ENCODE measurements around the gene HS1BP3.
A peak's percentile ranks its signal among the peaks of the same experiment; 100 is the strongest.

HS1BP3 gene

DNA sequence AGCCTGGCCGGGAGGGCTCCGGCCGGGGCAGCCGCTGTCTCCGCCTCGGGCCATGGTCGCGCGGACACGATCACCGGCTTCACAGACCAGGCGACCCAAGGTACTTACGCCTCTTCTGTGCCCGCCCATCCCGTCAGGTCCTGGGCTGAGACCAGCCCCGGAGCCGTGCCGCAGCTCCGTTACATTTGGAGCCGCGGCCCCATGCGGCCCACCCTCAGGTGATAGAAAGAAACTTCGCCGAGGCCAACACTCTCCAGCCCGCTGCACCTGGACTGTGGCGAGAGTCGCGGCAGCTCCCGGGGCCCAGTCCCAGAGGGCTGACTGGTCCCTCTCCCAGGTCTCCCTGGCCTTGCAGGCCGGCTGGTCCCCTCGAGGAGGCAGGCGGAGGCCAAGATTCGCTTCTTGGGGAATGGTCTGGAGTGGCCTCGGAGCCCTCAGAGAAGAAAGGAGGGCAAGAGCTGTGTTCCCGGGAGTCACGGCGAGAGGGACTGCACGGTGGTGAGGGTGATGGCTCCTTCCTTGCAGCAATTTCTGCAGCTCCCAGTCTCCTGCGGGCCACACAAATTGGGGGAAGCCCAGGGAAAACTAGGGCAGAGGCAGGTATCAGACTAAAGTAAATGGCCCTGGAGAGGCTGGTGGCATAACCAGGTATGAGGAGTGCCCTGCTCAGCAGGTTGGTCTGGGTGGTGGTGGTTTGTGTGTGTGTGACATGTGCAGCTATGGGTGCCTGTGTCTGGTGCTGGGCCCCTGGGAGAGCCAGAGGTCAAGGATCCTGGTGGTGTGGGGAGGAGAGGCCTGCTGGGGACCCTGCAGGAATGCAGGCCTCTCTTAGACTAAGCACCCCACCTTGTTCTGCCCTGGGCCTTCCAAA is 16.9 kb upstream of the HS1BP3 start:
- Histone ChIP-seq H3K27me3 (ENCODE audit: control insufficient read depth, low read length) (peaks cover 70% of the 10 kb centered on the region), H3K79me2 (ENCODE audit: control insufficient read depth, low read length) (no peaks in the 10 kb centered on the region), H3K27ac (ENCODE audit: low read depth, low read length) (no peak overlapping the region), H3K4me3 (ENCODE audit: low read length) (0 out of 2 replicates have a peak overlapping the region, but pooled peaks have one; percentile 30), H3K9me3 (ENCODE audit: control insufficient read depth, insufficient read depth, low read length) (no peaks in the 10 kb centered on the region), H4K20me1 (ENCODE audit: control insufficient read depth, insufficient read depth, low read depth, low read length) (no peaks in the 10 kb centered on the region), H3K4me2 (ENCODE audit: low read length) (peak overlapping the region; percentile 40; the same call in 1 of the 2 replicates), H3F3A (ENCODE audit: control insufficient read depth, insufficient read depth) (no peaks in the 10 kb centered on the region), H3K36me3 (ENCODE audit: control insufficient read depth, low read length) (no peaks in the 10 kb centered on the region), H3K4me1 (ENCODE audit: control insufficient read depth, low read length) (peaks cover 29% of the 10 kb centered on the region), H3K9me2 (replicated peaks; ENCODE audit: control insufficient read depth, low read length) (no peaks in the 10 kb centered on the region)
- TF ChIP-seq, protein P1, sequence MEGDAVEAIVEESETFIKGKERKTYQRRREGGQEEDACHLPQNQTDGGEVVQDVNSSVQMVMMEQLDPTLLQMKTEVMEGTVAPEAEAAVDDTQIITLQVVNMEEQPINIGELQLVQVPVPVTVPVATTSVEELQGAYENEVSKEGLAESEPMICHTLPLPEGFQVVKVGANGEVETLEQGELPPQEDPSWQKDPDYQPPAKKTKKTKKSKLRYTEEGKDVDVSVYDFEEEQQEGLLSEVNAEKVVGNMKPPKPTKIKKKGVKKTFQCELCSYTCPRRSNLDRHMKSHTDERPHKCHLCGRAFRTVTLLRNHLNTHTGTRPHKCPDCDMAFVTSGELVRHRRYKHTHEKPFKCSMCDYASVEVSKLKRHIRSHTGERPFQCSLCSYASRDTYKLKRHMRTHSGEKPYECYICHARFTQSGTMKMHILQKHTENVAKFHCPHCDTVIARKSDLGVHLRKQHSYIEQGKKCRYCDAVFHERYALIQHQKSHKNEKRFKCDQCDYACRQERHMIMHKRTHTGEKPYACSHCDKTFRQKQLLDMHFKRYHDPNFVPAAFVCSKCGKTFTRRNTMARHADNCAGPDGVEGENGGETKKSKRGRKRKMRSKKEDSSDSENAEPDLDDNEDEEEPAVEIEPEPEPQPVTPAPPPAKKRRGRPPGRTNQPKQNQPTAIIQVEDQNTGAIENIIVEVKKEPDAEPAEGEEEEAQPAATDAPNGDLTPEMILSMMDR (IDR thresholded peaks at IDR 0.05; ENCODE audit: low read depth, low read length, poor library complexity, severe bottlenecking) = no peak
- no peak for TF ChIP-seq EZH2phosphoT487 (IDR thresholded peaks at IDR 0.05; ENCODE audit: borderline replicate concordance, low read length)

DNA sequence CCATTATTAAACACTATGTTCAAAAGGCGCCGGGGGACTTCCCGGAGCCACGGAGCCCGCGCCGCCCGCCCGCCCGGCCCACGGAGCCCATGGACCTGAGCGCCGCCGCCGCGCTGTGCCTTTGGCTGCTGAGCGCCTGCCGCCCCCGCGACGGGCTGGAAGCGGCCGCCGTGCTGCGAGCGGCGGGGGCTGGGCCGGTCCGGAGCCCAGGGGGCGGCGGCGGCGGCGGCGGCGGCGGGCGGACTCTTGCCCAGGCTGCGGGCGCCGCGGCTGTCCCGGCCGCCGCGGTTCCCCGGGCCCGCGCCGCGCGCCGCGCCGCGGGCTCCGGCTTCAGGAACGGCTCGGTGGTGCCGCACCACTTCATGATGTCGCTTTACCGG is 16.2 kb upstream of the HS1BP3 start:
- Histone ChIP-seq H3K9me2 (replicated peaks; ENCODE audit: control insufficient read depth, low read length) (no peaks in the 10 kb centered on the region), H3K27me3 (ENCODE audit: control insufficient read depth, low read length) (peaks cover 76% of the 10 kb centered on the region), H3K4me2 (ENCODE audit: low read length) (peak overlapping the region; percentile 40; the same call in 1 of the 2 replicates), H3K79me2 (ENCODE audit: control insufficient read depth, low read length) (no peaks in the 10 kb centered on the region), H3F3A (ENCODE audit: control insufficient read depth, insufficient read depth) (no peaks in the 10 kb centered on the region), H3K4me3 (ENCODE audit: low read length) (peak overlapping the region; percentile 30; the same call in 1 of the 2 replicates), H4K20me1 (ENCODE audit: control insufficient read depth, insufficient read depth, low read depth, low read length) (no peaks in the 10 kb centered on the region), H3K9me3 (ENCODE audit: control insufficient read depth, insufficient read depth, low read length) (no peaks in the 10 kb centered on the region), H3K36me3 (ENCODE audit: control insufficient read depth, low read length) (no peaks in the 10 kb centered on the region), H3K27ac (ENCODE audit: low read depth, low read length) (no peak overlapping the region), H3K4me1 (ENCODE audit: control insufficient read depth, low read length) (peaks cover 23% of the 10 kb centered on the region)
- no peak for TF ChIP-seq EZH2phosphoT487 (IDR thresholded peaks at IDR 0.05; ENCODE audit: borderline replicate concordance, low read length)
- TF ChIP-seq, protein P1 (IDR thresholded peaks at IDR 0.05; ENCODE audit: low read depth, low read length, poor library complexity, severe bottlenecking) = no peak

DNA sequence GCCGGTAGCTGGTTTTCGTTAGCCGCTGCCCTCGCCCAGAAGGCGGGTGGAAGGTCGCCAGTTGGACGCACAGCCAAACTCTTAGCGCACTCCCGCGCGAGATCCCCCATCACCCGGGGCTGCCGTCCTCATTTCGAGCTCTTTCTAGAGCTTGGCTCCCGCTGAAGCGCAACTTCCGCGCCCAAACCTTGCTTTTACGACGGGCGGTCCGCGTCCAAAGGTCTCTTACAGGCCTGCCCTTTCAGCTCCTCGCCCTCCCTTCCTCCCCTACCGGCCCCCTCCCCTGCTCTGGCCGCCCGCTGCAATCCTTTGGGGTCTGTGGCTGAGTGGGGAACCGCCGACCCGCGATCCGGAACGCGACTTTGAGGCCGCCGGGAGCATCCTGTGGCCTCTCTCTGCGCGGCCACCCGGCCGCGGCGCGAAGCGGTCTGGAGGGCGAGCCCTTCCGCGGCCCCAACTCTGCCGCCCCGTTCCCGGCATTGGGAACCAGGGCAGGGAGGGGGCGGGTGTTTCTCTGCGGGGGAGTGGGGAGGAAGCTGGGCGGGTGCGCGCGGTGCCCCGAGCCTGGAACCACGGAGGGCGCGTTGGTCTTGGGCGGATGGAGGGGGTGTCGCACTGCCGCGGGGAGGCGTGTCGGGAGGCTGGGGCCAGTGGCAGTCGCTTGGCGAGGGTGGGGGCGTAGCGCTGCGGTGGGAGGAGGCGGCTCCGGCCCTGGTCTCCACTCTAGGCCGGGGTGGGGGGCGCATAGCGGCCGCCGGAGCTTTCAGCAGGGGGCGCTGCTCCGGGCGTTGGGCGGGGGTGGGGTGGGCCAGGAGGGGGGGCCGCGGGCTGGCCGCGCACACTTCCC is 15.6 kb upstream of the HS1BP3 start, which contains the start of gene GDF7:
Gene GDF7, plus strand, starts transcription at position 841 of the 847 bp plus-strand sequence. CDS start 96 bp downstream, outside the sequence.
- H3K36me3 ChIP-seq (ENCODE audit: control insufficient read depth, low read length) = no peaks in the 10 kb centered on the region
- H3K4me2 ChIP-seq (ENCODE audit: low read length) = peak within 1 kb of the TSS; percentile 74
- H3K4me3 ChIP-seq (ENCODE audit: low read length) = peak within 1 kb of the TSS; percentile 65

More for the DNA sequence above, 15.6 kb upstream of the HS1BP3 start, which contains the start of gene GDF7:
- TF ChIP-seq EZH2phosphoT487 (IDR thresholded peaks at IDR 0.05; ENCODE audit: borderline replicate concordance, low read length) = peak; percentile 87
- TF ChIP-seq, protein P1 (IDR thresholded peaks at IDR 0.05; ENCODE audit: low read depth, low read length, poor library complexity, severe bottlenecking) = peak; percentile 37
- H4K20me1 ChIP-seq (ENCODE audit: control insufficient read depth, insufficient read depth, low read depth, low read length) = no peaks in the 10 kb centered on the region
- H3K79me2 ChIP-seq (ENCODE audit: control insufficient read depth, low read length) = no peaks in the 10 kb centered on the region
- no peaks in the 10 kb centered on the region for H3K9me3 ChIP-seq (ENCODE audit: control insufficient read depth, insufficient read depth, low read length)
- H3K27me3 ChIP-seq (ENCODE audit: control insufficient read depth, low read length) = peaks cover 80% of the 10 kb centered on the region
- H3F3A ChIP-seq (ENCODE audit: control insufficient read depth, insufficient read depth) = no peaks in the 10 kb centered on the region
- H3K27ac ChIP-seq (ENCODE audit: low read depth, low read length) = no peak within 1 kb of the TSS
- H3K9me2 ChIP-seq (replicated peaks; ENCODE audit: control insufficient read depth, low read length) = no peaks in the 10 kb centered on the region
- H3K4me1 ChIP-seq (ENCODE audit: control insufficient read depth, low read length) = peaks cover 16% of the 10 kb centered on the region

All from DOHH2 (cell line).